HT1080 (cell line): ENCODE data around the gene KCTD16. TPM values are rescaled to one million over a fixed set of nuclear protein-coding genes. Genes with fewer than 3 reads are reported as not detected.
A peak's percentile ranks its signal among the peaks of the same experiment; 100 is the strongest.

Experiments
- DNase-seq: peaks from one replicate; pipeline ENCODE4 v3.0.0-alpha.2; 2015; ENCODE audit warnings: low read depth
- total RNA-seq: library from RNA; depleted of rRNA; stranded (reverse); fragments of >200 nt; shearing (Covaris generic); gene quantifications from 2 replicates; pipeline ENCODE4 v1.2.3, GENCODE V29; 2014

Gene KCTD16
- total RNA-seq, 1 experiment from 2014 or later = not detected

- DNase-seq = no peak
These were observed 225.0 kb downstream of the KCTD16 start for GRCh38 chr5:144395704-144396103.

GRCh38 chr5:144403058-144403457 is 232.4 kb downstream of the KCTD16 start:
- DNase-seq = no peak

DNA sequence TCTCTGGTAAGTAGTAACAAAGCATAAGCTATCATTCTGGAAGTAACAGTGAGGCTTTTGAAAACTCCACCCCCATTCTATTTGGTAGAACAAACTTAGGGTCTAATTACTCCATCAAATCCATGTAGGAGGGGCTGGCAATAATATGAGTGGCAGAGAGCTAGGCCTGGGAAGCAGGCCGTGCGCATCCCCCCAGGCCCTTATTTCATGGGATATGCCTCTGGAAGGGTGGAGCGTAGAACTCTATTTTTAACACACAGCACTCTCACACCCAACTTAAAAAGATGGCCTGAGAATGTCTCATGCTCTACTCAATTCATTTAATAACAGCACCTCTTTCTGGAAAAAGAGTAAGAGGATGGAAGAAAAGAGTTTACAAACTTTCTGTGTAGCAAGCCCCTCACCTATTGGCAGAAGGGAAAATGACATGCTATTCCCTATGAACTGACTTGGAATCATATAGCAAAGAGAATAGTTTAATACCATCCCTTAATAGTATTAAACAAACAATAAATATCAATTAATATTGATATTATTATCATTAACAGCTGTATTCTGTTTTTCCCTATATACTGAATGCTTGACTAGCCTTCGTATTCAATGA is 233.2 kb downstream of the KCTD16 start:
- no peak for DNase-seq

GRCh38 chr5:144404672-144405071 is 234.0 kb downstream of the KCTD16 start:
- DNase-seq = no peak

DNA sequence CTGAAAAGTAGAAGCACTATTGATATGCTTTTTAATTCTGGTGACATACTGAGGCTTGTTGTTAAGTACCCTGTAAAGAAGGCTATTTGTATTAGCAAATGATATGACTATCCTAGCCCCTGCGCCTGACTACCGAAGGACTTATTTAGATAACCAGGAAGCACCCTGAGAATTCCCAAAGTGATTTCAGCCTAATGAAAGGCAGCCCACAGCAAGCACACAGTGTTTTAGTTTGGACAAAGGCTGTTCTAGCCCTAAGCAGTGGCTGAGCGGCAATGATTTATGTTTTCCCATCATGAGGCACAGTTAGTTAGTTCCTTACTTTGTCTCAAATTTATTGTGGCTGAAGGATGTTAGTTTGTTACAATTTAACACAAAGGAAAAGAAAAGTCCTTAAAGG is 235.3 kb downstream of the KCTD16 start:
- no peak for DNase-seq

DNA sequence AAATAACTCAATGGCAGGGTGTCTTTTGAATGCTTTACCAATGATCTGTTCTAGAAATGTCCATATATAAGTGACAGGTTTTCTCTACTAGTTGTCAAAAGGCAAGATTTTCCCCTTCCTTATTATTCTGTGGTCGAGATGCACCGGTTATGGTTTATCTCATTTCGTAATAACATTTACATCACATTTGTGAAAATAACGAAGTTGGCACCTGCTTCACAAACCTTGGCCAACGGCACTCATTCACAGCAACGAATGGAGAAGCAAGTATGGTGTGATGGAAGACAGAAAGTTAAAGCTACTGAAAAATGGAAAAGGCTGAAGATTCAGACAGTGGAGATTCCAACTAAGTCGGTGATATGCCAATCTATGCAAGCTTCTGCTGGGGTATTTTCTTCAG is 235.8 kb downstream of the KCTD16 start:
- no peak for DNase-seq

GRCh38 chr5:144414202-144415029 is 243.7 kb downstream of the KCTD16 start:
- no peak for DNase-seq

DNA sequence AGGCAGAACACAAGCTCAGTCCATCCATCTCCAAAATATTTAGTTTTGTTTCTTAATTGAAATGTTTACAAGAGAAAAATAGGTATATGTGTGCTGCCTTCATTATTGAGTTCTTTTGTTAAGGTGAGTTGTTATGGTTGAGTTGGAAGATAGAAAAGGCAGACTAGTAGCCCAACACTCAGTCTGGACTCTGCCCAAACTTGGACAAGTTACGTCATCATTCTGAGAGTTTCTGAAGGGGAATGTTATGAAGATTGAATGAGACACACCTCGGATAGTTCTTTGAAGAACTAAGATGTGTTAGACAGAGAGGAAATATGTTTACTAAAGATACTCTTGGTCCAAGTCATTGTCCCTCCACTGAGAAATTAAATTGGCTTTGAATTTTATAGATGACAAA is 245.5 kb downstream of the KCTD16 start:
- no peak for DNase-seq

DNA sequence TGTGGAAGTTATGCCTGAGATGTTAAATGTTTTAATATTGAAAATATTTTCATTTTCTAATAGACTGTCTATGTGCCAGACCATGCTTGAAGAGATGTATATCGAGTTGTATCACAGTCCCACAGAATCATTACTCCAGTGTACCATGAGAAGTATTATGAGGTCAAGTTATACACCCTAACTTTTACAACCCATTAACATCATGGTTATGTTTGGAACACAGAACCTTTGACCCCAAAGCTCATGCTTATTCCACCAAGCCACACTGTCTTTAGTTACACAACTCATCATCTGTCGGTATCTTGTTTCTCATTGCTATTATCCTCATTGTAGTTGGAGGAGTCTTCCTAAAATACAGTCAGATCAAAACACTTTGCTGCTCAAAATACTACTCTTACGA is 248.0 kb downstream of the KCTD16 start:
- no peak for DNase-seq

DNA sequence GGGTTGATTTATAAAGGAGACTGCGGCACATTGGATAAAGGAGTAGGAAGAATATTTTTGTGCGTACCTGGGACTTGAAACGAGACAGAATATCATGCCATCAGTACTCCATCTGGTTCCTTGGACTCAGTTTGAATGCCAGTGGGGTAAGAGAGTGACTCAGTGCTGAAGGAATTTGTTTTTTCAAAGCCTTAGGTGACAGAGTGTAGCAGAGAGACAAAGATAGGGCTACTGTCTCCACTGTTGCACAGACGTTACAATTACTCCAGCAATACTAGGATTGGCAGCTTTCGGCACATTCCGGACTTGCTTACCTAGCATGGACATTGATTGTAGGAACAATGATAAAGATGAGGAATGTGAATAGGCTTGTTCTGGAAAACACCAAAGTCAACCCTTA is 250.7 kb downstream of the KCTD16 start:
- DNase-seq = peak; percentile 11

- no peak for DNase-seq
These were observed 251.5 kb downstream of the KCTD16 start for GRCh38 chr5:144422018-144422727.

GRCh38 chr5:144427866-144428265 is 257.2 kb downstream of the KCTD16 start:
- DNase-seq = no peak

DNA sequence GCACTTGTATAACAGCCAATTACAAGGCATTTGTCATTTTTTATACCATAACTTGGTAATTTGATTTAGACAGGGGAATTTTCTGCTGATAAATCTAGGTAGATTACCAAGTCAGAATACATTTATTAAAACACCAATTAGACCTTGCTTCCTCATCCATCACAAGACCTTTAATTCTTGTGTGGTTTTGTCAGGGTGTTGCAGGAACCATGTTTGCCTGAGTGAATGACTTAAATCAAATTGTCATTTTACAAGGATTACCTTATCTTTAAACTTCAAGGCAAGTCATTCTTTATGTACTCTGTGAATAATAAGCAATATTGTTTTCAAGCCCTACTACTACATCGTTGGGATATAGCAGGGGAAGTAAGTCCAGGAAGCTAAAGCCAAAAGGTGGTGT is 257.7 kb downstream of the KCTD16 start:
- no peak for DNase-seq

DNA sequence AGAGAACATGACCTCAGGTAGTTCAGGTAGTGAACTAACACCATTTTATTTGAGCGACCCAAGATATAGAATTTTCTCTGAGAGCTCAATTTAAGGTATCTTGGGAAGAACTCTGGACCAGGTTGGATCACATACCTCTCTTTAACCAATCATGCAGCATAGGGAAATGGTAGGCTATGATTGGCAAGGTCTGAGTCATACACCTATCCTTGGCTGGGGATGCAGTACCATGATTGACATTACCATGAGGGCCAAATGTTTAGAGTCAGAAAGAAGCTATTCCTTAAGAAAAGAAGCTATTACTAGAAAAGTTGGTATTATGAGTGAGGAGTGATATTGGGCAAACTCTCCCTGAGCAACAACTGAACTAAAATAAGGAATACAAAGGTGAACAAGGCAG is 258.7 kb downstream of the KCTD16 start:
- DNase-seq = no peak

GRCh38 chr5:144429905-144430304 is 259.2 kb downstream of the KCTD16 start:
- DNase-seq = no peak

GRCh38 chr5:144433140-144433822 is 262.6 kb downstream of the KCTD16 start:
- DNase-seq = no peak

- no peak for DNase-seq
These were observed 263.2 kb downstream of the KCTD16 start for GRCh38 chr5:144433893-144434292.

- no peak for DNase-seq
These were observed 265.3 kb downstream of the KCTD16 start for GRCh38 chr5:144436007-144436406.

DNA sequence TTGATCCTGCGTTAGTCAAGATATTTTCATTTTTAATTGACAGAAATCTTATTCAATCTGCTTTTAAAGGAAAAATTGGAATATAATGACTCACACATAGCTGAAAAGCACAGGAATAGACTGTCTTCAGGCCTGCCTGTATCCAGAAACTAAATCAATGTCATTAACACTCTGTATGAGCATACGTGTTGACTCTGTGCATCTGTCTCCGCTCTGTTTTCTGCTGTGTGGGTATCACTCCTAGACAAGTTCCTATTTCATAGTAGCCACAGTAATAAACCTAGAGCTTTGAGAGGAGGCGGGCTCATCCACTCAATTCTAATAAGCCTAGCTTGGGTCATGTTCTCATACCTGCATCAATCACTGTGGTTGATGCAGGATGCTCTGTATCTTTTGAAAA is 267.6 kb downstream of the KCTD16 start:
- no peak for DNase-seq

GRCh38 chr5:144448457-144448856 is 277.8 kb downstream of the KCTD16 start:
- no peak for DNase-seq

DNA sequence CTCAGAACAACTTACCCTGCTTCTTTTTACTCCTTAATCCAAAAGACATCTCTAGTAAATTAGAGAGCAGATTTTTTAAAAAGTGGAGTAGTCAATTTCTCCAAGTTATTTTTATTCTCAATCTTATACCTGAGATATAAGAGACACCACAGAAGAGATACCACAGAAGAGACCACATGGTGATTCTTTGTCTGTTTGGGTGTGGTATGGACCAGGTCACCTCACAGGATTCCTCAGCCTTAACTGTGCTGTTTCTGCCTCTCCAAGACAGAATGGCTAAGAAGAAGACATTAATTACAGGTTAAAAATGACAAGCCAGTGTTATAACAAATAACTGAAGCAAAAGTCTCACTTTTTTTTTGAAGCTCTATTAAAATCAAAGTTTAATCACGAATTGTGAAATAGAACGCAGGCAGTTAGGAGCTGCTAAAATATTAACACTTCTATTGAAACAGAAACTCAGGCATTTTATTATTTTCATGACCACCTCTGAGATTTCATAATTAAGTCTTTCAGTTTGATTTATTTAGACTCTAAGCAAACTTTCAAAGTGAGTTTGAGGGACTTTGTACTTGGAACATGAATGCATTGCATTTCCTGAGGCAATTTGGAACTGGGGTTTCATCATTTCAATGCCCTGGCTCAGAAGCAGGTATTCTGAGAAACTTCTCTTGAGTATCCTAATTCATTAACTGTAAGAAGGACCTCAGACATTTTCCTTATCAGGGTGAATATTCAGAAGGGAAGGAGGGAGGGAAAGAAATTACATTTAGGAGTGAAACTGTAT is 280.7 kb downstream of the KCTD16 start:
- no peak for DNase-seq
